Esophagus muscularis mucosa (tissue), 4 donors: ENCODE measurements around the gene VWA1. TPM values are rescaled to one million over a fixed set of nuclear protein-coding genes. Genes with fewer than 3 reads are reported as not detected.

Source experiments
- DNase-seq: peaks from one replicate; pipeline ENCODE4 v3.0.0-alpha.2; 2017; ENCODE audit errors: extremely low spot score
- H3K27ac ChIP-seq, 4 donors: fragments of 200-600 bp; sonication (generic); replicated peaks in 1 of 4; 1 replicate in 3 of 4; 2 replicates in 1 of 4; pipeline ENCODE4 v1.5.1; 2016 to 2019; ENCODE audit warnings: mild to moderate bottlenecking in 1 of 4
- H3K27me3 ChIP-seq, 4 donors: fragments of 200-600 bp; sonication (generic); one replicate each; pipeline versions ENCODE4 v1.5.1 to v1.6.0; 2016 to 2019
- H3K36me3 ChIP-seq, 4 donors: fragments of 200-600 bp; sonication (generic); one replicate each; pipeline ENCODE4 v1.5.1; 2016 to 2019
- H3K4me1 ChIP-seq, 4 donors: fragments of 200-600 bp; sonication (generic); one replicate each; pipeline ENCODE4 v1.5.1; 2016 to 2019
- H3K4me3 ChIP-seq, 4 donors: fragments of 200-600 bp; sonication (generic); 1 replicate in 2 of 4; 2 replicates in 2 of 4; pipeline ENCODE4 v1.5.1; 2016 to 2019; ENCODE audit warnings: mild to moderate bottlenecking in 4 of 4, moderate library complexity in 1 of 4
- H3K9me3 ChIP-seq, 4 donors: fragments of 200-600 bp; sonication (generic); 1 replicate in 3 of 4; 2 replicates in 1 of 4; pipeline ENCODE4 v1.5.1; 2016 to 2019
- EP300 ChIP-seq: sonication (generic); formaldehyde crosslinking; IDR thresholded peaks from one replicate; pipeline ENCODE4 v1.6.1; 2017; ENCODE audit warnings: antibody characterized with exemption
- POLR2A ChIP-seq: fragments of 450-650 bp; IDR thresholded peaks from one replicate; pipeline ENCODE4 v1.6.1; 2017; ENCODE audit warnings: antibody characterized with exemption, moderate library complexity, mild to moderate bottlenecking, low read depth
- POLR2AphosphoS5 ChIP-seq, 2 donors: sonication (generic); formaldehyde crosslinking; IDR thresholded peaks; one replicate each; pipeline ENCODE4 v1.6.1; 2017; ENCODE audit warnings: antibody characterized with exemption in 2 of 2
- WGBS: methylation state at CpG from one replicate; pipeline ENCODE4 v1.1.5; 2018; 5-methylcytosine and 5-hydroxymethylcytosine counted together
- intact Hi-C: fragments of 100-400 bp; cut with DNase I; formaldehyde crosslinking; loops from one replicate; pipeline ENCODE4 v1.15.1; 2023
- total RNA-seq, 4 donors: library from RNA; depleted of rRNA; stranded (reverse); fragments of >200 nt; gene quantifications; one replicate each; pipeline versions ENCODE4 v1.1.0 to v1.2.1, GENCODE V29; 2016
- TF ChIP-seq, protein P1 (sequence below), 3 experiments: fragments of 200-600 bp in 2 of 3; fragments of 450-650 bp in 1 of 3; sonication (generic) in 2 of 3; IDR thresholded peaks; one replicate each; pipeline ENCODE4 v1.5.1; 2017 to 2019; ENCODE audit warnings: antibody characterized with exemption in 3 of 3, mild to moderate bottlenecking in 2 of 3, moderate library complexity in 1 of 3

The VWA1 gene
- total RNA-seq, 4 donors from 2014 or later, result 99.7 to 168 (median 116) TPM

DNA sequence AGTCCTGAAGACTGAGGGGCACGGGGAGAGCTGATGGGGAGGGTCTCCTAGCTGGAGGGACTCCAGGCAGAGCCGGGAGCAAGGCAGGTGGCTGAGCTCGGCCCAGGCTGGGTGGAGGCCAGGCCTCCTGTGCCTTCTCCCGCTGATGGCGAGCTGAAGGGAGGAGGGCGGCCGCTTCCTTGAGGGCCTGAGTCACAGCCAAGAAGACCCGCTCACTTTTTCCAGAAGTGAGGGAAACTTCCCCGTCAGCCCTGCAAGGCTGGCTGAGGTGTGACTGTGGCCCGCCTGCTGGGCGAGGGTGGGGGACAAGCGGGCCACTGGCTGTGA is 1.7 kb upstream of the VWA1 start:
- Histone ChIP-seq H3K9me3 (no peaks in the 10 kb centered on the region), H3K4me1 (peaks cover 80 to 100% (median 98%) of the 10 kb centered on the region in 4 donors), H3K27me3 (no peaks in the 10 kb centered on the region), H3K4me3 (peak overlapping the region; percentile 67 to 81 (median 74)), H3K27ac (peak overlapping the region; percentile 96 to 98 (median 97)), H3K36me3 (peaks cover 0 to 9% (median 5%) of the 10 kb centered on the region in 4 donors)
- DNase-seq, result no peak
- TF ChIP-seq POLR2A (no peak), POLR2AphosphoS5 (IDR thresholded peaks at IDR 0.05) (no peak), EP300 (no peak)
- intact Hi-C loops, result no loop called here
- WGBS, result 7% methylated on average over 5 of the region's 12 CpGs

DNA sequence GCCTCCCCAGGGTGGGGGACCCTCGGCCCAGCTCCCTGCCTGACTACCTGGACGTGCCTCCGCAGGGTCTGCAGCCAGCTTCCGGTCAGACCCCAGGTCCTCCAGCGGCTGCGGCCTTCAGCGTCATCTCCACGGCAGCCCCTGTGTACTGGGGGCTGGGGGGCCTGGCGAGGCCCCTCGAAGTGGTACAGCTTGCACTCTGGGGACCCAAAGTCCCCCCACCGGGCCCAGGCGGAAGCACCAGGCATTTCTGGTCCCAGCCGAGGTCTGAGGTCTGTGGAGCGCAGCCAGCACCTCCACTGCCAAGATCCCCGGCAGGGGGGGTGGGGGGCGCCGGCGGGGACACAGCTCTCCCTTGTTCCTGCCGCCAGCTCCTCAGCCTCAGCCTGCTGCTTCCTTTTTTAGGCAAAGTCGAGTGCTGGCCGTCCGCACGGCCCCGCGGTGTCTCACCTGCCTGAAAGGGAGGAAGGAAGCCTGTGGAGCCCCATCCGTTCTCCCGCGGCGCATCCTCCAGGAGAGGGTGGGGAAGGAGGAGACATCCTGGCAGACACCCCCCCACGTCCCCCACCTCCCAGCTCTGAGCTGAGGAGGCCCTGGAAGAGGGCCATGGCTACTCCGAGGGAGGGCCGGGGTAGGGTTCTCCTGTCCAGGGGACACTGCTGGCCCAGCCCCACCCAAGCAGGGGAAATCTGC is 1.2 kb upstream of the VWA1 start:
- H3K9me3 ChIP-seq, result no peaks in the 10 kb centered on the region
- peak overlapping the region; percentile 96 to 98 (median 97) for H3K27ac ChIP-seq
- intact Hi-C loops, result no loop called here
- H3K36me3 ChIP-seq, result peaks cover 0 to 14% (median 8%) of the 10 kb centered on the region in 4 donors
- 0% methylated on average over 6 of the region's 32 CpGs for WGBS
- H3K4me1 ChIP-seq, result peaks cover 75 to 100% (median 94%) of the 10 kb centered on the region in 4 donors
- DNase-seq, result no peak
- no peak for TF ChIP-seq EP300
- TF ChIP-seq POLR2AphosphoS5 (IDR thresholded peaks at IDR 0.05), result peak; percentile 70 to 78
- H3K4me3 ChIP-seq, result peak overlapping the region; percentile 67 to 81 (median 74)
- H3K27me3 ChIP-seq, result no peaks in the 10 kb centered on the region

- no peak for DNase-seq
- peak overlapping the region; percentile 96 to 98 (median 97) for H3K27ac ChIP-seq
- H3K9me3 ChIP-seq, result no peaks in the 10 kb centered on the region
- WGBS, result 49% methylated on average over 4 of the region's 4 CpGs
- H3K4me1 ChIP-seq, result peaks cover 70 to 100% (median 90%) of the 10 kb centered on the region in 4 donors
- no peaks in the 10 kb centered on the region for H3K27me3 ChIP-seq
- peaks cover 0 to 17% (median 10%) of the 10 kb centered on the region in 4 donors for H3K36me3 ChIP-seq
- TF ChIP-seq, protein P1, sequence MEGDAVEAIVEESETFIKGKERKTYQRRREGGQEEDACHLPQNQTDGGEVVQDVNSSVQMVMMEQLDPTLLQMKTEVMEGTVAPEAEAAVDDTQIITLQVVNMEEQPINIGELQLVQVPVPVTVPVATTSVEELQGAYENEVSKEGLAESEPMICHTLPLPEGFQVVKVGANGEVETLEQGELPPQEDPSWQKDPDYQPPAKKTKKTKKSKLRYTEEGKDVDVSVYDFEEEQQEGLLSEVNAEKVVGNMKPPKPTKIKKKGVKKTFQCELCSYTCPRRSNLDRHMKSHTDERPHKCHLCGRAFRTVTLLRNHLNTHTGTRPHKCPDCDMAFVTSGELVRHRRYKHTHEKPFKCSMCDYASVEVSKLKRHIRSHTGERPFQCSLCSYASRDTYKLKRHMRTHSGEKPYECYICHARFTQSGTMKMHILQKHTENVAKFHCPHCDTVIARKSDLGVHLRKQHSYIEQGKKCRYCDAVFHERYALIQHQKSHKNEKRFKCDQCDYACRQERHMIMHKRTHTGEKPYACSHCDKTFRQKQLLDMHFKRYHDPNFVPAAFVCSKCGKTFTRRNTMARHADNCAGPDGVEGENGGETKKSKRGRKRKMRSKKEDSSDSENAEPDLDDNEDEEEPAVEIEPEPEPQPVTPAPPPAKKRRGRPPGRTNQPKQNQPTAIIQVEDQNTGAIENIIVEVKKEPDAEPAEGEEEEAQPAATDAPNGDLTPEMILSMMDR (IDR thresholded peaks at IDR 0.05), result no peak
- TF ChIP-seq EP300 (no peak), POLR2A (no peak)
- intact Hi-C loops, result no loop called here
- peak overlapping the region; percentile 67 to 81 (median 74) for H3K4me3 ChIP-seq
Observed at GRCh38 chr1:1434824-1435105, 725 bp upstream of the VWA1 start.

- 15% methylated on average over 15 of the region's 40 CpGs for WGBS
- H3K4me1 ChIP-seq, result peaks cover 67 to 100% (median 90%) of the 10 kb centered on the region in 4 donors
- H3K27me3 ChIP-seq, result no peaks in the 10 kb centered on the region
- intact Hi-C loops, result no loop called here
- H3K4me3 ChIP-seq, result peak overlapping the region; percentile 67 to 81 (median 74)
- DNase-seq, result no peak
- peak overlapping the region; percentile 96 to 98 (median 97) for H3K27ac ChIP-seq
- no peaks in the 10 kb centered on the region for H3K9me3 ChIP-seq
- TF ChIP-seq EP300 (no peak), POLR2A (no peak), POLR2AphosphoS5 (IDR thresholded peaks at IDR 0.05) (no peak)
- TF ChIP-seq, protein P1 (IDR thresholded peaks at IDR 0.05), result no peak
- H3K36me3 ChIP-seq, result peaks cover 0 to 24% (median 12%) of the 10 kb centered on the region in 4 donors
Observed at GRCh38 chr1:1435911-1436629, 580 bp downstream of the VWA1 start.

DNA sequence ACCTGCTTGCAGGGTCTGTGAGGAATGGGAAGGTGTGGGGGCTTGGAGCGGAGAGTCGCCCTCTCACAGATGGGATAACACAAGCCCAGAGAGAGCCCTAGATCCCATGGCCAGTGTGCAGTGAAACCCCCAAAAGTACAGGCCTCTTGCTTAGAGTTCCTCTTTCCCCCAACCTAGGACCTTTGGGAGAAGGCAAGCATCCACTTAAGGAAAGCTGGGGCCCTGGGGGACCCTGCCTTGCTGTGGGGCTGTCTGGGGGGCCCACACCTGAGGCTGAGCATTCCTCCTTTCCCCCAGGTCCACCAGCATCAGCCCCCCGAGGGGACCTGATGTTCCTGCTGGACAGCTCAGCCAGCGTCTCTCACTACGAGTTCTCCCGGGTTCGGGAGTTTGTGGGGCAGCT is 1.1 kb downstream of the VWA1 start:
- Histone ChIP-seq H3K9me3 (no peaks in the 10 kb centered on the region), H3K27me3 (no peaks in the 10 kb centered on the region), H3K4me3 (peak overlapping the region; percentile 67 to 81 (median 74)), H3K27ac (peak overlapping the region; percentile 96 to 98 (median 97)), H3K36me3 (peaks cover 0 to 24% (median 12%) of the 10 kb centered on the region in 4 donors), H3K4me1 (peaks cover 67 to 100% (median 90%) of the 10 kb centered on the region in 4 donors)
- TF ChIP-seq, protein P1 (IDR thresholded peaks at IDR 0.05), result no peak
- TF ChIP-seq EP300 (no peak), POLR2AphosphoS5 (IDR thresholded peaks at IDR 0.05) (no peak), POLR2A (no peak)
- WGBS, result 39% methylated on average over 5 of the region's 7 CpGs
- intact Hi-C loops, result no loop called here
- no peak for DNase-seq
